Activated CD4-positive, alpha-beta T cell treated with anti-CD3 and anti-CD28 coated beads, Interleukin-2, Interleukin-4, amounts not matched to agents 100 ng/mL and 50 ng/mL, durations not matched to agents 16 hours and 8 hours (primary cell): ENCODE measurements around the gene NYNRIN.
A peak's percentile ranks its signal among the peaks of the same experiment; 100 is the strongest.

Experiments used
- DNase-seq: peaks from one replicate; pipeline ENCODE4 v3.0.0-alpha.2; 2020; ENCODE audit warnings: low spot score

NYNRIN gene

GRCh38 chr14:24415421-24416253, 16.8 kb downstream of the NYNRIN start:
- no peak for DNase-seq

- DNase-seq: no peak
Measured at GRCh38 chr14:24416254-24416931, 17.6 kb downstream of the NYNRIN start.

DNA sequence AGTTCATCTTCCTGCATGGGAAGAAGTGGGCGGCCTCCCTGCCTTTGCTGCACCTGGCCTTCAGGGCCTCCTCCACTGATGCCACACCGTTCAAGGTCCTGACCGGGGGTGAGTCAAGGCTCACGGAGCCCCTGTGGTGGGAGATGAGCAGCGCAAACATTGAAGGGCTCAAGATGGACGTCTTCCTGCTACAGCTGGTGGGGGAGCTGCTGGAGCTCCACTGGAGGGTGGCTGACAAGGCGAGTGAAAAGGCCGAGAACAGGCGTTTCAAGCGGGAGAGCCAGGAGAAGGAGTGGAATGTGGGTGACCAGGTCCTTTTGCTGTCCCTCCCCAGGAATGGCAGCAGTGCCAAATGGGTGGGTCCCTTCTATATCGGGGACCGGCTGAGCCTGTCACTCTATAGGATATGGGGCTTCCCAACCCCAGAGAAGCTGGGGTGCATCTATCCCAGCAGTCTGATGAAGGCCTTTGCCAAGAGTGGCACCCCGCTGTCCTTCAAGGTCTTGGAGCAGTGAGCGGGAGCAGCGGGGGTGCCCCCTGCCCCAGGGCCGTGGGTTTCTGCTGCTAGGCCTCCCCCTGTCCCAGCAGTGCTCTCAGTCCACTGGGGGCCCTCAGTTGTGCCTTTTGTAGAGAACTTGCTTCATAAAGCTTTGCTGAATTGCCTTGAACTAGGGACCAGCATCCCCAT, 18.3 kb downstream of the NYNRIN start:
- no peak for DNase-seq

GRCh38 chr14:24417832-24418491, 19.2 kb downstream of the NYNRIN start:
- no peak for DNase-seq

DNA sequence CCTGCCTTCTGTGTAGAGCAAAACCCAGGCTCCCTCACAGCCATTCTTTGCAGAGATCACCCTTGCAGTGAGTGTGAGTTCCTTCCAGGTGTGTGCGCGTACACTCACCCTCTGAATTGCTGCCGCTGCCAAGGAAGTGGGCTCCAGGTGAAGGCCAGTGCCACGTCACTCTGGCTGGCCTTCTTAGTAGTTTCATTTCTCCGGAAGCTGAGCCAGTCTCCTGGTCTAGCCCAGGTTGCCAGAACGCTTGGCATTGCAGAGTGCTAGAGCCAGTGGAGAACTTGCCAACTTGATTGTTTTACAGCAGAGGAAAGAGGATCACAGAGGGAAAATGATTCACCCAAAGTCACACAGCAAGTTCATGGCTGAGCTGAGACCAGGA, 19.7 kb downstream of the NYNRIN start:
- DNase-seq: no peak

- DNase-seq: no peak
Measured at GRCh38 chr14:24422261-24422660, 23.5 kb downstream of the NYNRIN start.

DNA sequence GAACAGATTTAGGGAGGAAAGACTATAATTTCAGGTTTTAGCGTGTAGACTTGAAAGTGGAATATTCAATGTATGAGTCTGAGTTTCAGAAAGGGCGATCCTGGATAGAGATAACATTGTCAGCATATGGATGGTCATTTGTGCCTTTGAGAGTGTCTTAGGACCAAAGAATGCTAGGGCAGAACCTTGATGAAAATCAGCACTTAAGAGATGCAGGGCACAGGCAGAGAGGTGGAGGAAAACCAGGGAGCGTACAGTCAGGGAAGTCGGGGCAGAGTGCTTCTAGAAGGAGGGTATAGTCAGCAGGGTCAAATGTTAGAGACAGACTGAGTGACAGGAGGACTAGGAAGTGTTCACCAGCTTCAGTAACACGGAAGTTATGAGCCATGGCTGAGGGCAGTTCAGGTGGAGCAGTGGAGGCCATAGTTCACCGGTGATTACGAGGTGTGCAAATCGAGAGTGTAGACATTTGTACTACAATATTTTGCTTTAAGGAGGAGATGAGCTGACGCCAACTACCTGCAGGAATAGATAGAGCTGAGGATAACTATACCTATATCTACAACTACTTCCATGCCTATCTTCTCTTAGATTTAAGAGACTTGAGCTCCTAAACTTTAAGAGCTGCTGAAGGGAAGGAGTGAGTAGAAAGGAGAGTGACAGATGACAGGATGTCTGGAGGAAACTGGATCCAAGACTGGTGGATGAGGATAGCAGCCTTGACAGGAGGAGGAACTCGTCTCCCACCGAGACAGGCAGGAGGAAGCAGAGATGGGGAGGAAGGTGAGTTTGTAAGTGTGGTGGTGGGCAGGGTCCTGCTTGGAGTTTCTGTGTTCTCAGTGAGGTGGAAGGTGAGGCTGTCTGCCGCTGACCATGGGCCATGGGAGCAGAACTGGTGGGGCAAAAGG, 24.1 kb downstream of the NYNRIN start:
- no peak for DNase-seq

GRCh38 chr14:24425704-24426103, 26.9 kb downstream of the NYNRIN start:
- DNase-seq: peak; percentile 44

DNA sequence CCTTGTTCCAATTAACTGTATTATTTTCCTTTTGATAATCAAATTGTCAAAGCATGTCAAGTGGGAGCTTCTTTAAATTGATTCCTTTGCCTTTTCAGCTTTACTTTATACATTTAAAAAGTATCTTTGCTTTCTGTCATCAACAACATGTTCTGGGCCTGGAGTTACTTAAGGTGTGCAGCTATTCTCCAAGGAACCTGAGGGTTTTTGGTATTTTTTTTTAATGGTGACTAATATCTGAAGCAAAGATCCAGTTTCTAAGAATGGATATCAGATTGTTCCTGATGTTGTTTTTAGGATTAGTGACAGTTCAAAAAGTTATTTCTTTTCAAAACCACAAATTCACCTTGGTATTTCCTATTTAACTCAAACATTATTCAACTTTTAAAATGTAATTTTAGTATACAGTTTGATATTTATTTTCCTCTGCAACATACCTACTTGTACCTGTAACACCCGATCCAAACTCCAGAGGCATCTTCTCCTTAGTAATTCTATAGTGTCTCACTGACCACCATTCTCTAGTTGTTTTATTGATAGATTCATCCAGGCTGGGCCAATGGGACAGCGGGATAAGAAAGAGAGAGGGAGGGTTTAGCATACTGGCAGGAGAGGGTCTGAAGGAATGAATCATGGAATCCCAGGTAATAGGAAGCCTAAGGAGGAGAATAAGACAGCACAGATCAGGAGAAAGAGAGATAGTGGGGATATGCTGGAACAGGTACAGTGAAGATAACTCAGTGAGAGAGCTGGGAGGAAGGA, 27.5 kb downstream of the NYNRIN start:
- DNase-seq: no peak

- DNase-seq: no peak
Measured at GRCh38 chr14:24426912-24427536, 28.2 kb downstream of the NYNRIN start.

DNA sequence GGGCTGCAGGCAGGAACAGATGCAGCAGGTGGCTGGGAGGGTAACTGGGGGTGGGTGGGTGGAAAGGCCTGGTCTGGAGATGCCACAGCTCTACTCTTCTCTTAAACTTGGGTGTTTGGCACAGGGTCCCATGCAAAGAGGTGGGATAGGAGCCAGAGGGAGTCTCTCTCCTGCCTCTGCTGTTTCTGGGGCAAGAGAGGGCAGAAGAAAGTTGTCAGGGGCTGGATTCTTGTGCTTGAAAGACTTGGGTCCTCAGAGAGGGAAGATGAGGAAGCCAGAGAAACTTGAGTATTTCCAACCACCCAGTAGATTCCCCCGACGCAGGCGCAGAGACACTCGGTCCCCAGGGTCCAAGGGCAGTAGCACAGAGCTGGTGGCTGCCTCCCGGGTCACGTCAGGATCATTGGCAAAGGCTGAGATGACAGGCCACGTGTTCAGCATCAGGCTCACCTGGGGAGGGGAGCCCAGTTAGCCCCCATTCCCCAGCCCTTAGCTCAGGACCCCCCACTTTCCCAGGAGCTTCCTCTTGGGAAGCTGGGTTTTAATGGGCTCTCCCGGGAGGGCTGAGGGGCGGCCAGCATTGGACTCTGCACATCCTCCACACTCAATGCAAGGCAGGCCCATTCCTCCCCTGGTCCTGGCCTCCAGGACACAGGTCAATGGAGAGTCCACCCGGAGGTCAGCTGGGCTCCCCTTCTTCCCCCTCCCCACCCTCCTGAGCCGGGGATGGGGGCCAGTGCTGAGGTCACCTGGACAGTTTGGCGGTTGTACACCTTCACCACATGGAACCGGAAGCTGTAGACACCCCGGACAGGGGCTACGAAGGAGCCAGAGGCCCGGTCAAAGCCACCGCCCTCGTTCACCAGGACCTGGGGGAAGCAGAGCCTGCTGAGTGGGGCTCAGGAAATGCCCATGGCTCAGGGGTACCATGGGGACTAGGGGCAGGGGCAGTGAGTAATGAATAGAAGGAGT, 29.0 kb downstream of the NYNRIN start:
- no peak for DNase-seq

GRCh38 chr14:24428628-24429394, 30.0 kb downstream of the NYNRIN start:
- no peak for DNase-seq

DNA sequence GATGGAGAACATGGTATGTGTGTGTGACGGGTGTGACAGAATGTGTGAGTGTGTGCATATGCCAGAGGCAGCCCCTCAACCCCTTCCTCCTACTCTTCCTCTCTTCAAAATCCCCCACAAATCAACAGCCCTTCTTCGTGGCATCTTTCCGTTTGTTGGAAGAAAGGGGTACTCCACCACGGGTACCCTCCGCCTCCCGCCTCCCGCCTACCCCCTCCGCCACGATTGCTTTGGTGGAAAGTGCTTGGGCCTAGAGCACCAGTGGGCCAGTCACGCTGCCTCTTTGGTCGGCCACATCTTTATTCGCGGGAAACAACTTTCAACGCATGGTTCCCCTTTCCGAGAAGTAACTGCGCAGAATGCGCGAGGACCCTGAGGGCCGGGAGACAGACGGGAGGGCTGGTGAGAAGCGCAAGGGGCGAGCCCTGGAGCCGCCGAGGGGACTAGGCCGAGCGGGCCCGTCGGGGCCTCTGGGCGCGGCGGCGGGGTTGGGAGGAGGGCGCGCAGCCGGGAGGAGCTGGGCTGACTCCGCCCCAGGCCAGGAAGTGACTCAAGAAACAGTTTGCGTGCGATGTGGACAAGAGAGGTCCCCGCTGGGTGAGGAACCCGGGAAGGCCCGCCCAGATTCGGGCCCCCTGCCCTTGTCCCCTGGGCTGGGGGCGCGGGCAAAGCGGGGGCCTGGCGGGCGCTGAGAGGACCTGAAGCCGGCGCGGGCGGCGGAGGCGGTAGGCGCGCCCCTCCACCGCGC, 30.8 kb downstream of the NYNRIN start, which contains the start of the genes CBLN3 and KHNYN:
Gene CBLN3 (minus strand): TSS at position 274 of the 748 bp plus-strand sequence. CDS start 614 bp downstream, outside the sequence.
Gene KHNYN (plus strand): TSS at position 560 of the 748 bp plus-strand sequence. CDS start 777 bp downstream, outside the sequence.
- peak; percentile 92 for DNase-seq

- DNase-seq: peak; percentile 56
Measured at GRCh38 chr14:24430143-24430681, 31.4 kb downstream of the NYNRIN start.

DNA sequence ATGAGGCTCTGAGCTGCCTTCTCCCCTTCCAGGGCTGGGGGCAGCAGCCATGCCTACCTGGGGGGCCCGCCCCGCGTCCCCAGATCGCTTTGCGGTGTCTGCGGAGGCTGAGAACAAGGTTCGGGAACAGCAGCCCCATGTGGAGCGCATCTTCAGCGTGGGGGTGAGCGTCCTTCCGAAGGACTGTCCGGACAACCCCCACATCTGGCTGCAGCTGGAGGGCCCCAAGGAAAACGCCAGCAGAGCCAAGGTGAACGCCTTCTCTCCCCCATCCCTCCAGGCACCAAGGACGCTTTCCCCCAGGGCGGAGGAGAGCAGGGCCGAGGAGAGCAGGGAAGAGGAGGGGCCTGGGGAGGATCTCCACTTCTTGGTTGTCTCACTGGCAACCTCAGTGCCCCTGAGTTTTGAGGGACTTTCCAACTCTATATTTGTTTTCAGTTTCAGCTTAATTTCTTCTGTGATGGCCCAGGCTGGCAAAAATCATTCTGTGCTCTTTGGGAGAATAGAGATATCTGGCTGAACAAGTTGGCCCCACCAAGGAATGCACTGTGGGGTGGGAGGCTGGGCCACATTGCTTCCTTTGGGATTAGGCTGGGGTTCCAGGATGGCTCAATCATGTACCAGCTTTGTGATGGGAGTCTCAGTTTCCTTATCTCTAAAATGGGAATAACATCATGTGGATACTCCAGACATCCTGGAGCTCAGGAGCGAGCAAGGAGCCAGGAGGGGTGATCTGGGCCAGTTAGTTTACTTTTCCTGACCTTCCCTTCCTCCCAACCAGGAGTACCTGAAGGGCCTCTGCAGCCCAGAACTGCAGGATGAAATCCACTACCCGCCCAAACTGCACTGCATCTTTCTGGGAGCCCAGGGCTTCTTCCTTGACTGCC, 32.1 kb downstream of the NYNRIN start:
- DNase-seq: peak; percentile 81
